Thyroid gland (tissue), 4 donors: ENCODE data around the gene PDAP1. TPM values are rescaled to one million over a fixed set of nuclear protein-coding genes. Genes with fewer than 3 reads are reported as not detected.
"Not testable (repeated sequence)": the region's sequence is repeated elsewhere in the genome, so short reads cannot be mapped to it uniquely, and the experiment has no call there.

Experiments used
- DNase-seq, 2 donors: peaks; one replicate each; pipeline ENCODE4 v3.0.0-alpha.2; 2019
- H3K27ac ChIP-seq, 3 donors: fragments of 200-600 bp; sonication (generic); 1 replicate in 2 of 3; 2 replicates in 1 of 3; pipeline ENCODE4 v1.5.1; 2016 to 2019; ENCODE audit warnings: mild to moderate bottlenecking in 1 of 3, moderate library complexity in 1 of 3
- H3K27me3 ChIP-seq: fragments of 200-600 bp; sonication (generic); one replicate; pipeline ENCODE4 v1.5.1; 2019
- H3K36me3 ChIP-seq, 2 donors: fragments of 200-600 bp; sonication (generic); one replicate each; pipeline ENCODE4 v1.5.1; 2016 to 2019
- H3K4me1 ChIP-seq, 2 donors: fragments of 200-600 bp; sonication (generic); one replicate each; pipeline ENCODE4 v1.5.1; 2017 to 2019
- H3K4me3 ChIP-seq, 3 donors: fragments of 200-600 bp; sonication (generic); replicated peaks in 1 of 3; 1 replicate in 2 of 3; 2 replicates in 1 of 3; pipeline ENCODE4 v1.5.1; 2016; ENCODE audit warnings: mild to moderate bottlenecking in 1 of 3
- H3K9me3 ChIP-seq: fragments of 200-600 bp; sonication (generic); one replicate; pipeline ENCODE4 v1.5.1; 2017
- POLR2A ChIP-seq, 2 donors: fragments of 450-650 bp; IDR thresholded peaks; one replicate each; pipeline ENCODE4 v1.6.1; 2017; ENCODE audit warnings: antibody characterized with exemption in 2 of 2, mild to moderate bottlenecking in 2 of 2, moderate library complexity in 1 of 2
- WGBS, 2 donors: methylation state at CpG; one replicate each; pipeline ENCODE4 v1.1.5; 2017; 5-methylcytosine and 5-hydroxymethylcytosine counted together
- intact Hi-C: fragments of 100-400 bp; cut with DNase I; formaldehyde crosslinking; loops from one replicate; pipeline ENCODE4 v1.15.1; 2023
- total RNA-seq, 4 donors: library from RNA; depleted of rRNA; stranded (reverse); fragments of >200 nt; gene quantifications; one replicate each; pipeline ENCODE4 v1.2.3, GENCODE V29; 2016
- TF ChIP-seq, protein P1 (sequence below), 6 experiments: fragments of 200-600 bp in 3 of 6; fragments of 450-650 bp in 3 of 6; sonication (generic) in 3 of 6; IDR thresholded peaks; one replicate each; pipeline ENCODE4 v1.5.1; 2016 to 2019; ENCODE audit warnings: antibody characterized with exemption in 6 of 6, mild to moderate bottlenecking in 2 of 6, inconsistent platforms in 1 of 6, moderate library complexity in 1 of 6

The PDAP1 gene
- total RNA-seq, 4 donors from 2014 or later = 73.9 to 112 (median 93.2) TPM

DNA sequence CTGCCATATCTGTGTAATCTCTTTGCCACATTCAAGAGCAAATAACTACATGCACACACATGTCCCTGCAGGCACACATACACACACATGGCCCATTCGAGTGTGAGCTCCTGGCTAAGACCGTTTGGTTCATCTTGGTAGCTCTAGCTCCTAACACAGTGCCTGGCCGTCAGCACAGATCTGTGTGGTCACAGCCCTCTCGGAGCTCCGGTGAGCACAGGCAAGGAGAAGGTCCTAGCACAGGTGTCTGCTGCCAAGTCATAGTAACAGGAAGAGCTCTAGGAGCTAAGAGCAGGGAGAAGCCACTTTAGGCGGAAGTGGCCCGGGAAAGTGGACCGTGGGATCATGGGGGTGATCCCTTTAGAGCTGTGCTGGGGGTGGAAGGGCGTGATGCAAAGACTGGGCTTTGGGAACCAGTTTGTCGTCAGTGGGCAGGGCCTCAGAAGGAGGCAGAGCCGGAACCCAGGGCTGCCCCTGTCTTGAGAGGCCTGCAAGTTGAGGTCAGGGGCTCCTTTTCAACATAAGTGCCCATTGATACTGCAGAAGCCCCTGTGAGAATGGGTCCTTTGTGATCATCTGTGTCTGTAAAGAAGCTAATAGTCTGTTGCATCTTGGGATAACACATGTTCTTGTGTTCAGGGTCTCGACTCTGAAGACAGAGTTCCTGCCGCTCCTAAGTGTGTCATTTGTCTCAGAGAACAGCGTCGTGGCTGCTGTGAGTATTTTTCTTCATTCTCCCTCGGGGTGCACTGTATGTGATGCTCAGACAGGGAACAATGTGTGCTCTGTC, 50.5 kb downstream of the PDAP1 start:
- TF ChIP-seq, protein P1, sequence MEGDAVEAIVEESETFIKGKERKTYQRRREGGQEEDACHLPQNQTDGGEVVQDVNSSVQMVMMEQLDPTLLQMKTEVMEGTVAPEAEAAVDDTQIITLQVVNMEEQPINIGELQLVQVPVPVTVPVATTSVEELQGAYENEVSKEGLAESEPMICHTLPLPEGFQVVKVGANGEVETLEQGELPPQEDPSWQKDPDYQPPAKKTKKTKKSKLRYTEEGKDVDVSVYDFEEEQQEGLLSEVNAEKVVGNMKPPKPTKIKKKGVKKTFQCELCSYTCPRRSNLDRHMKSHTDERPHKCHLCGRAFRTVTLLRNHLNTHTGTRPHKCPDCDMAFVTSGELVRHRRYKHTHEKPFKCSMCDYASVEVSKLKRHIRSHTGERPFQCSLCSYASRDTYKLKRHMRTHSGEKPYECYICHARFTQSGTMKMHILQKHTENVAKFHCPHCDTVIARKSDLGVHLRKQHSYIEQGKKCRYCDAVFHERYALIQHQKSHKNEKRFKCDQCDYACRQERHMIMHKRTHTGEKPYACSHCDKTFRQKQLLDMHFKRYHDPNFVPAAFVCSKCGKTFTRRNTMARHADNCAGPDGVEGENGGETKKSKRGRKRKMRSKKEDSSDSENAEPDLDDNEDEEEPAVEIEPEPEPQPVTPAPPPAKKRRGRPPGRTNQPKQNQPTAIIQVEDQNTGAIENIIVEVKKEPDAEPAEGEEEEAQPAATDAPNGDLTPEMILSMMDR (IDR thresholded peaks at IDR 0.05) = no peak
- no peak for TF ChIP-seq POLR2A (IDR thresholded peaks at IDR 0.05)
- Histone ChIP-seq H3K4me3 (no peak overlapping the region), H3K27me3 (no peaks in the 10 kb centered on the region), H3K4me1 (no peaks in the 10 kb centered on the region), H3K27ac (no peak overlapping the region), H3K36me3 (peaks cover 69 to 78% of the 10 kb centered on the region in 2 donors), H3K9me3 (no peaks in the 10 kb centered on the region)
- DNase-seq = no peak
- 85 to 93% methylated on average over 13 to 16 of the region's 16 CpGs for WGBS, 2 donors
- intact Hi-C loops = no loop called here

DNA sequence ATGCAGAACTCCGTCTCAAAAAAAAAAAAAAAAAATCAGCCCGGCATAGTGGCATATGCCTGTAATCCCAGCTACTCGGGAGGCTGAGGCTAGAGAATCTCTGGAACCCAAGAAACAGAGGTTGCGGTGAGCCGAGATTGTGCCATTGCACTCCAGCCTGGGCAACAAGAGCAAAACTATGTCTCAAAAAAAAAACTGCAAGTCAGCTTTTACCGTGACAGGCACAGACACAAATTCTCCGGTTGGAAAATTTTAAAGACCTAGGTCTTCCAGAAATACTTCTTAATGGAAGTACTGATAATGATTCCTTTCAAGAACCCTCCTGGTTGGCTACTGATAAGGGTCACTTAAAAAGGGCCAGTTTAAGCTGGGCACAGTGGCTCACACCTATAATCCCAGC, 53.3 kb downstream of the PDAP1 start:
- H3K27ac ChIP-seq = no peak overlapping the region
- 95 to 96% methylated on average over 7 of the region's 7 CpGs for whole genome bisulfite sequencing, 2 donors
- H3K4me1 ChIP-seq = no peaks in the 10 kb centered on the region
- no peak for DNase-seq
- H3K27me3 ChIP-seq = no peaks in the 10 kb centered on the region
- intact Hi-C loops = no loop called here
- H3K9me3 ChIP-seq = no peaks in the 10 kb centered on the region
- TF ChIP-seq, protein P1 (IDR thresholded peaks at IDR 0.05) = no peak
- no peak for TF ChIP-seq POLR2A (IDR thresholded peaks at IDR 0.05)
- no peak overlapping the region for H3K4me3 ChIP-seq
- peaks cover 53 to 67% of the 10 kb centered on the region in 2 donors for H3K36me3 ChIP-seq

DNA sequence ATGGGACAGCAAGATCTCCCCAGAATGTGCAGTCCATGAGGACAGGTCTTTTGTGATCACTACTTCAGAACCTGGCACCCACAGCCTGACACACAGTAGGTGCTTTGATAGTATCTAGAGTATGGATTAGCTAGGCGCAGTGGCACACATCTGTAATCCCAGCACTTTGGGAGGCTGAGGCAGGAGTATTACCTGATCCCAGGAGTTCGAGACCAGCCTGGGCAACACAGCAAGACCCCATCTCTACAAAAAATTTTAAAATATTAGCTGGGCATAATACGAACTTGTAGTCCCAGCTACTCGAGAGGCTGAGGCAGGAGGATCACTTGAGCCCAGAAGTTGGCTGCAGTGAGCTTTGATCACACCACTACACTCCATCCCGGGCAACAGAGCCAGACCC, 56.1 kb downstream of the PDAP1 start:
- WGBS, 2 donors = 95 to 96% methylated on average over 5 of the region's 5 CpGs

DNA sequence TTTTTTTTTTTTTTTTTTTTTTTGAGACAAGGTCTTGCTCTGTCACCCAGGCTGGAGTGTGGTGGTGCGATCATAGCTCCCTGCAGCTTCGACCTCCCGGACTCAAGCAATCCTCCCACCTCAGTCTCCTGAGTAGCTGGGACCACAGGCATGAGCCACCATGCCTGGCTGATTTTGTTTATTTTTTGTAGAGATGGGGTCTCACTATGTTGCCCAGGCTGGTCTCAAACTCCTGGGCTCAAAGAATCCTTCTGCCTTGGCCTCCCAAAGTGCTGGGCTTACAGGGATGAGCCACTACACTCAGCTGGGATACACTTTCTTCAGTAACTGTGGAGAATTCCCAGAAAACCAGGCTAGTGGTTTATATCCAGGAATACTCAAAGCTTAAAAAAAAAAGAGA, 57.8 kb downstream of the PDAP1 start:
- WGBS, 2 donors = 95 to 96% methylated on average over 3 of the region's 3 CpGs
- H3K4me1 ChIP-seq, H3K4me3 ChIP-seq, H3K27me3 ChIP-seq, H3K27ac ChIP-seq, intact Hi-C loops, H3K9me3 ChIP-seq, DNase-seq: not testable (repeated sequence)
- peaks cover 38 to 59% of the 10 kb centered on the region in 2 donors for H3K36me3 ChIP-seq

More for the DNA sequence above, 56.1 kb downstream of the PDAP1 start:
- no peak overlapping the region for H3K4me3 ChIP-seq
- no peaks in the 10 kb centered on the region for H3K27me3 ChIP-seq
- H3K36me3 ChIP-seq = peaks cover 35 to 53% of the 10 kb centered on the region in 2 donors
- DNase-seq = no peak
- TF ChIP-seq POLR2A (IDR thresholded peaks at IDR 0.05) = no peak
- TF ChIP-seq, protein P1 (IDR thresholded peaks at IDR 0.05) = no peak
- intact Hi-C loops = no loop called here
- H3K27ac ChIP-seq = no peak overlapping the region
- no peaks in the 10 kb centered on the region for H3K9me3 ChIP-seq
- H3K4me1 ChIP-seq = no peaks in the 10 kb centered on the region

Other genes starting within 250 kb of the PDAP1 start
- not detected for gene KPNA7, start 200.5 kb downstream of the PDAP1 start, total RNA-seq
- gene MYH16, start 135.8 kb downstream of the PDAP1 start, total RNA-seq = not detected
- 100 to 1,000 TPM; 120 to 183 (median 147) TPM for gene ARPC1A, start 82.7 kb downstream of the PDAP1 start, total RNA-seq
- gene ARPC1B, start 33.9 kb downstream of the PDAP1 start, total RNA-seq = 100 to 1,000 TPM; 214 to 273 (median 228) TPM
- 10 to 100 TPM; 41.9 to 89.1 (median 65.4) TPM for gene BUD31, start 372 bp upstream of the PDAP1 start, total RNA-seq
- gene PTCD1, start 30.2 kb upstream of the PDAP1 start, total RNA-seq = 1 to 10 TPM; 5.4 to 9.6 (median 8.2) TPM
- gene CPSF4, start 30.3 kb upstream of the PDAP1 start, total RNA-seq = 10 to 100 TPM; 30.6 to 33.1 (median 32.7) TPM
- gene ATP5MF, start 57.6 kb upstream of the PDAP1 start, total RNA-seq = 1,000 to 10,000 TPM in 1 of 4 donors, 100 to 1,000 TPM in 3; 160 to 1,370 (median 678) TPM
- gene ZNF789, start 64.3 kb upstream of the PDAP1 start, total RNA-seq = 10 to 100 TPM in 3 of 4 donors, 1 to 10 TPM in 1; 9.8 to 14.5 (median 11.4) TPM
- 10 to 100 TPM; 39.5 to 61.4 (median 46.1) TPM for gene ZNF394, start 91.7 kb upstream of the PDAP1 start, total RNA-seq
- 10 to 100 TPM in 2 of 4 donors, 1 to 10 TPM in 2; 8.7 to 14.1 (median 9.7) TPM for gene ZKSCAN5, start 96.1 kb upstream of the PDAP1 start, total RNA-seq
- 10 to 100 TPM in 1 of 4 donors, 1 to 10 TPM in 3; 4.4 to 10.6 (median 7.4) TPM for gene FAM200A, start 143.5 kb upstream of the PDAP1 start, total RNA-seq
- gene ZNF655, start 150.0 kb upstream of the PDAP1 start, total RNA-seq = 100 to 1,000 TPM; 113 to 144 (median 118) TPM
- 1 to 10 TPM; 1.1 to 3.2 (median 2.3) TPM for gene TMEM225B, start 189.7 kb upstream of the PDAP1 start, total RNA-seq
- 10 to 100 TPM; 17.5 to 32.4 (median 23.8) TPM for gene ZSCAN25, start 208.3 kb upstream of the PDAP1 start, total RNA-seq